ENCODE results near the gene FCAR. TPM values are rescaled to one million over a fixed set of nuclear protein-coding genes. Genes with fewer than 3 reads are reported as not detected.
"Not testable (repeated sequence)": the region's sequence is repeated elsewhere in the genome, so short reads cannot be mapped to it uniquely, and the experiment has no call there.

FCAR gene
- total RNA-seq (2014; rRNA removed; shearing (Covaris generic)): not detected in 2 replicates

DNA sequence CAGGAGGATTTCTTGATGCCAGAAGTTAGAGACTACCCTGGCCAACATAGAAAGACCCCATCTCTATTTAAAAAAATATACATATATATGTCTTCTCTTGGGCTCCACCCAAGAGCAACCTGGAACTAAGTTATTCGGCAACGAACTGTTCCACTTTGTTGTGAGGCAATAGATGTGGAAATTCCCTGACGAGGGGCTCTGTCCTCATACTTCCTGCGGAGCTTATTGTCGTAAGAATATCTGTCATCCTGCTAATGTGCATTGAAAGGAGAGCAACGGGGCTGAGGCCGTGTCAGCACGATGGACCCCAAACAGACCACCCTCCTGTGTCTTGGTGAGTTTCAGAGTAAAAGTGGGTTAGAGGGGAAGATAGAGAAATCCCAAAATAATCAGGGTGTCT is at the start of gene FCAR:
Gene FCAR, plus strand, starts transcription at position 246 of the 400 bp plus-strand sequence. Its CDS starts 55 bp downstream, at position 301.
- no peak for DNase-seq (ENCODE audit: low spot score)

DNA sequence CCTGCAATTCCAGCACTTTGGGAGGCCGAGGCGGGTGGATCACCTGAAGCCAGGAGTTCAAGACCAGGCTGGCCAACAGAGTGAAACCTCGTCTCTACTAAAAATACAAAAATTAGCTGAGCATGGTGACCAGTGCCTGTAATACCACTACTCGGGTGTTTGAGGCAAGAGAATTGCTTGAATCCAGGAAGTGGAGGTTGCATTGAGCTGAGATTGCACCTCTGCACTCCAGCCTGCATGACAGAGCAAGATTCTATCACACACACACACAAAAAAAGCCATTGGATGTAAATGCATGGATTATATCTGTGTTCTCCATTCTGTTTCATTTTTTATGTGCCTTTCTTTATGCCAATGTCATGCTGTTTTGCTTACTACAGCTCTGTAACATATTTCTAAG is 49.6 kb upstream of the FCAR start:
- not testable (repeated sequence) for DNase-seq (ENCODE audit: low spot score)

DNA sequence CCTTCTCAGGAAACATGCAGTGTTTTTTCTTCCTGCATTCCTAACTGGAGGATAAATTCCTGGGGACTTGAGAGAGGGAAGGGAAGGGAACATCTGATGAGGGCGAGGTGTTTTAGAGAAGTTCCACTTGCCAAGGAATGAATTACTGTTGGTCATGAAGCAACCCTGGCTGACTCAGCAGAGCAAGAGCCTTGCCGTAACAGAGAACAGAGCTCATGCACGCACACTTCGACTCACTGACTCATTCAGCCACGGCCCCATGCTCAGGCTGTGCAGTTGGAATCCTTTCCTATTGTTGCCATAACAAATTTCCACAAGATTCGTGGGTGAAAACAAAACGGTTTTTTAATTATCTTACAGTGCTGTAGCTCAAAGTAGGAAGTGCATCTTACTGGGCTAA is 48.7 kb upstream of the FCAR start:
- not testable (repeated sequence) for DNase-seq (ENCODE audit: low spot score)

DNA sequence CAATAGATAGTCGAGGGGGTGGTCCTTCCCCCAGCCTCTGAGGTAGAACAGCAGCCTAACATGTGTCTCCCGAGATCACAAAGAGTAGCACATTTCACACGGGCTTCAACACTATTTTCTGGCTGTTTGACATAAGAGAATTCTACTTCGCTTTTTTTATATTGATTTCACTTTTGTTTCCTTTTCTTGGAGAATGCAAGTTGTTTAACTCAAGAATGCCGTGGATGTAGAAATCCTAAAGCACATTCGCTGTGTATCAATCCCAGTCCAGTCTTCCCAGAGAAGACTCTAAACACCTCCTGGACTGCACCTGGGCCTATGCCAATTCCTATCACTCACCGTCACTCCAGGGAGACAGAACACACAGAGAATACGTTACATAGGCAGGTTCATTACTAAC is 46.0 kb upstream of the FCAR start:
- DNase-seq (ENCODE audit: low spot score): not testable (repeated sequence)

DNA sequence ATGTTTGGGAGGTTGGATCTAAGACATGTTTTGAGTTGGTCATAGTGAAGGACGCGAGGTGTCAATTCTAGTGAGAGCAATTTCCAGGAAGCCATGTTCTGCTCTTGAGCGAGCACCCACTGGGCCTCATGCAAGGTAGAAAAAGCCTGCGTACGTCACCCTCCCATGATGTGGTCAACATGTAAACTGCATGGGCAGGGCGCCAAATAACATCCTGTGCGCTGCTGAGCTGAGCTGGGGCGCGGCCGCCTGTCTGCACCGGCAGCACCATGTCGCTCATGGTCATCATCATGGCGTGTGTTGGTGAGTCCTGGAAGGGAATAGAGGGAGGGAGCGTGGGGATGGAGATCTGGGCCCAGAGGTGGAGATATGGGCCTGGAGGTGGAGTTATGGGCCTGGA is 41.5 kb upstream of the FCAR start, which contains the start of gene KIR2DS4:
Gene KIR2DS4, plus strand, starts transcription at position 181 of the 400 bp plus-strand sequence.
- DNase-seq (ENCODE audit: low spot score): not testable (repeated sequence)

DNA sequence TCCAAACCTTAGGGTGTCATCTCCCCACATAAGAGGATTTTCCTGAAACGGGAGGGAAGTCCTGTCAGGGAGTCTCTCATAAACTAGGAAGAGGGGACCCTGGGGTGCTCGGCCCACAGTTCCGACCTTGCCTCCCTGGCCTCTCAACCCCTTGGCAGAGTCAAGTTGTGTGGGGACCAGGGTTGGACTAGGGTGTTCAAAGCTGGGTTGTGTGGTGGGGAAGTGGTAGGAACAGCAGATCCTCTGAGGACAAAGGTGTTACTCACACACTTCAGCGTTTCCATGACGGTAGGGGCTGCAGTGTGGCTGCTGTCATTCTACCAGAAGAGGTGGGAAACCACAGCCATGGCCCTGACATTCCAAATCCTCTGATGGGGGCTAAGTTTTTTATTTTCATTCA is 38.9 kb upstream of the FCAR start:
- DNase-seq (ENCODE audit: low spot score): not testable (repeated sequence)

DNA sequence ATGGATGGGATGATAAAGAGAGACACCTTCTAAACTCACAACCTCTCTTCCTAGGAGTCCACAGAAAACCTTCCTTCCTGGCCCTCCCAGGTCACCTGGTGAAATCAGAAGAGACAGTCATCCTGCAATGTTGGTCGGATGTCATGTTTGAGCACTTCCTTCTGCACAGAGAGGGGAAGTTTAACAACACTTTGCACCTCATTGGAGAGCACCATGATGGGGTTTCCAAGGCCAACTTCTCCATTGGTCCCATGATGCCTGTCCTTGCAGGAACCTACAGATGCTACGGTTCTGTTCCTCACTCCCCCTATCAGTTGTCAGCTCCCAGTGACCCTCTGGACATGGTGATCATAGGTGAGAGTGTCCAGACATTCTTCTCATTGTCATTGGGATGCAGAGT is 36.5 kb upstream of the FCAR start:
- DNase-seq (ENCODE audit: low spot score): not testable (repeated sequence)

DNA sequence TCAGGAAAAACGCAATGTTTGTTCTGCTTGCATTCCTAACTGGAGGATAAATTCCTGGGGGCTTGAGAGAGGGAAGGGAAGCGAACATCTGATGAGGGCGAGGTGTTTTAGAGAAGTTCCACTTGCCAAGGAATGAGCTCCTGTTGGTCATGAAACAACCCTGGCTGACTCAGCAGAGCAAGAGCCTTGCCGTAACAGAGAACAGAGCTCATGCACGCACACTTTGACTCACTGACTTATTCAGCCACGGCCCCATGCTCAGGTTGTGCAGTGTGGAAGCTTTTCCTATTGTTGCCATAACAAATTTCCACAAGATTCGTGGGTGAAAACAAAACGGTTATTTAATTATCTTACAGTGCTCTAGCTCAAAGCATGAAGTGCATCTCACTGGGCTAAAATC is 30.9 kb upstream of the FCAR start:
- not testable (repeated sequence) for DNase-seq (ENCODE audit: low spot score)

DNA sequence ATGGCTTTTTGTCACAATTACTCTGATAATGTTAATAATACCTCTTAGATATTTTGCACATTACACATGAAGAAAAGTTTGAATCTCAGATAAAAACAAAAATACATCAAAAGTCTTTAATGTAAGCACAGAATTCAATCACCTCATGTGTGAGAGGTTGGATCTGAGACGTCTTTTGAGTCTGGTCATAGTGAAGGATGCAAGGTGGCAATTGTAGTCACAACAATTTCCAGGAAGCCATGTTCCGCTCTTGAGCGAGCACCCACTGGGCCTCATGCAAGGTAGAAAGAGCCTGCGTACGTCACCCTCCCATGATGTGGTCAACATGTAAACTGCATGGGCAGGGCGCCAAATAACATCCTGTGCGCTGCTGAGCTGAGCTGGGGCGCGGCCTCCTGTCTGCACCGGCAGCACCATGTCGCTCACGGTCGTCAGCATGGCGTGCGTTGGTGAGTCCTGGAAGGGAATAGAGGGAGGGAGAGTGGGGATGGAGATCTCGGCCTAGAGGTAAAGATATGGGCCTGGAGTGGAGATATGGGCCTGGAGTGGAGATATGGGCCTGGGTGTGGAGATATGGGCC is 23.9 kb upstream of the FCAR start, which contains the start of gene KIR3DL2:
Gene KIR3DL2, plus strand, starts transcription at position 383 of the 580 bp plus-strand sequence. Its CDS starts 33 bp downstream, at position 416.
- not testable (repeated sequence) for DNase-seq (ENCODE audit: low spot score)

DNA sequence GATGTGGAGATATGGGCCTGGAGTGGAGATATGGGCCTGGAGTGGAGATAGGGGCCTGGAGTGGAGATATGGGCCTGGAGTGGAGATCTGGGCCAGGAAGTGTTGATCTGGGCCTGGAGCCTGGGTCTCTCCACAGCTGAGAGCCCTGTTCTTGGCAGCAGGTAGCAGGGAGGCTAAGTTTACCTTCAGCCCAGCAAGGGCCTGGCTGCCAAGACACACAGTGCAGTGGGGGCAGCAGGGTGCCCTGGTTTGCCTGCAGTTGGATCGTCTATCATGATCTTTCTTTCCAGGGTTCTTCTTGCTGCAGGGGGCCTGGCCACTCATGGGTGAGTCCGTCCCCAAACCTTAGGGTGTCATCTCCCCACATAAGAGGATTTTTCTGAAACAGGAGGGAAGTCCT is 23.1 kb upstream of the FCAR start:
- no peak for DNase-seq (ENCODE audit: low spot score)

DNA sequence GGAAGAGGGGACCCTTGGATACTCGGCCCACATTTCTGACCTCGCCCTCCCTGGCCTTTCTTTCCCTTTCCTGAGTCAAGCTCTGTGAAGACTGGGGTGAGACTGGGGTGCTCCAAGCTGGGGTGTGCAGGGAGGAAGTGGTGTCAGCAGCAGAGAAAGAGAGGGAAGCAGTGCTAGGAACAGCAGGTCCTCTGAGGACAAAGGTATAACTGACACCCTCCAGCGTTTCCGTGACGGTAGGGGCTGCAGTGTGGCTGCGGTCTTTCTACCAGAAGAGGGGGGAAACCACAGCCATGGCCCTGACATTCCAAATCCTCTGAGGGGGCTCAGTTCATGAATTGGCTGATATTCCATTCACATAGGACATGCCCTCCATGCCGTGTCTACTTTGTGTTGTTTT is 22.7 kb upstream of the FCAR start:
- DNase-seq (ENCODE audit: low spot score): no peak

DNA sequence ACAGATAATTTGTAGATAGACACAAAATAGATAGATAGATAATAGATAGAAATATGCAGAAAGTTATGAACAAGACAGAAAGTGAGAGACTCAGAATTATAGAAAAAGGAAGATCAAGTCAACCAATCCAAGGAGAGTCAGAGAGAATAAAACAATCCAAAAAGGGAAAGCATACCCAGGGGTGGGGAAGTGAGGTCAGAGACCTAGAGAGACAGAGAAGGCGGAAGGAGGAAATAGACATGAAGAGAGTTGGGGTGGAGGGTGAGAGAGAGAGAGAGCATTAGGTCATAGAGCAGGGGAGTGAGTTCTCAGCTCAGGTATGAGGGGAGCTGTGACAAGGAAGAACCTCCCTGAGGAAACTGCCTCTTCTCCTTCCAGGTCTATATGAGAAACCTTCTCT is 18.8 kb upstream of the FCAR start:
- DNase-seq (ENCODE audit: low spot score): peak; percentile 3

DNA sequence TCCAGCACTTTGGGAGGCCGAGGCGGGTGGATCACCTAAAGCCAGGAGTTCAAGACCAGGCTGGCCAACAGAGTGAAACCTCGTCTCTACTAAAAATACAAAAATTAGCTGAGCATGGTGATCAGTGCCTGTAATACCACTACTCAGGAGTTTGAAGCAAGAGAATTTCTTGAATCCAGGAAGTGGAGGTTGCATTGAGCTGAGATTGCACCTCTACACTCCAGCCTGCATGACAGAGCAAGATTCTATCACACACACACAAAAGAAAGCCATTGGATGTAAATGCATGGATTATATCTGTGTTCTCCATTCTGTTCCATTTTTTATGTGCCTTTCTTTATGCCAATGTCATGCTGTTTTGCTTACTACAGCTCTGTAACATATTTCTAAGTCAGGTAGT is 15.6 kb upstream of the FCAR start:
- not testable (repeated sequence) for DNase-seq (ENCODE audit: low spot score)

DNA sequence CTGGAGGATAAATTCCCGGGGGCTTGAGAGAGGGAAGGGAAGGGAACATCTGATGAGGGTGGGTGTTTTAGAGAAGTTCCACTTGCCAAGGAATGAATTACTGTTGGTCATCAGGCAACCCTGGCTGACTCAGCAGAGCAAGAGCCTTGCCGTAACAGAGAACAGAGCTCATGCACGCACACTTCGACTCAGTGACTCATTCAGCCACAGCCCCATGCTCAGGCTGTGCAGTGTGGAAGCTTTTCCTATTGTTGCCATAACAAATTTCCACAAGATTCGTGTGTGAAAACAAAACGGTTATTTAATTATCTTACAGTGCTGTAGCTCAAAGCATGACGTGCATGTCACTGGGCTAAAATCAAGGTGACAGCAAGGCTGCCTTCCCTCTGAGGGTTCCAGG is 14.6 kb upstream of the FCAR start:
- DNase-seq (ENCODE audit: low spot score): peak; percentile 71

DNA sequence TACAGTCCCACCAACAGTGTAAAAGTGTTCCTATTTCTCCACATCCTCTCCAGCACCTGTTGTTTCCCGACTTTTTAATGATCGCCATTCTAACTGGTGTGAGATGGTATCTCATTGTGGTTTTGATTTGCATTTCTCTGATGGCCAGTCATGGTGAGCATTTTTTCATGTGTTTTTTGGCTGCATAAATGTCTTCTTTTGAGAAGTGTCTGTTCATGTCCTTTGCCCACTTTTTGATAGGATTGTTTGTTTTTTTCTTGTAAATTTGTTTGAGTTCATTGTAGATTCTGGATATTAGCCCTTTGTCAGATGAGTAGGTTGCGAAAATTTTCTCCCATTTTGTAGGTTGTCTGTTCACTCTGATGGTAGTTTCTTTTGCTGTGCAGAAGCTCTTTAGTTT is 10.6 kb upstream of the FCAR start:
- not testable (repeated sequence) for DNase-seq (ENCODE audit: low spot score)

DNA sequence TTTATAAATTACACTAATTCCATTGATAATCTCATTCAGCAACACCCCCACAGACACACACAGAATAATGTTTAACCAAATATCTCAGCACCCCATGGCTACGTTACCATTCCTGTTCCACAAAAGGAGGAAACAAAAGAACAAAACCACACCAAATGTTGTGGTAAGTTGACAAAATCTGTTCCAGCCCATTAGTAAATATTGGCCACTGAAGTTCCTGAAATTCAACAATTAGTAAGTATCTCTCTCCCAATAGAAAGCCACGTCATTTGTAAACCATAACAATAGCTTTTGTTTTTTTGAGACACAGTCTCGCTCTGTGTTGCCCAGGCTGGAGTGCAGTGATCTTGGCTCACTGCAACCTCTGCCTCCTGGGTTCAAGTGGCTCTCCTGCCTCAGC is 2.3 kb upstream of the FCAR start:
- no peak for DNase-seq (ENCODE audit: low spot score)

DNA sequence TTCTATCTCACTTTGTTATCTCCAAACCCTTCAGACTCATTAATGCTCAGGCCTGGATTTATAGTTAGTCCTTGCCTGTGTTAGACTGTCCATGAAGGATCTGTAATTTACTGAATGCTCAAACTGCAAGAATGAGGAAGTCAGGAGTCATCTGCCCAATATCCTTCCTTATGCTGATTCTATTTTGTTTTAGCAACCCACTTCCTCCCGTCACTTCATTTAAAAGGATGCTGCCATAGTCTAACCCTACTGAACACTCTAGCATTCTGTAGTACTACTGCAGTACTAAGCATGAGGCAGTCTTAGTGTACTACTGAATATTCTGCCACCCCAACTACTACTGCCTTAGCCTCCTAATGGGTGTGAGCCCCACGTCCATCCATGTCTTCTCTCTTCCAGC is 1.5 kb downstream of the FCAR start:
- no peak for DNase-seq (ENCODE audit: low spot score)

DNA sequence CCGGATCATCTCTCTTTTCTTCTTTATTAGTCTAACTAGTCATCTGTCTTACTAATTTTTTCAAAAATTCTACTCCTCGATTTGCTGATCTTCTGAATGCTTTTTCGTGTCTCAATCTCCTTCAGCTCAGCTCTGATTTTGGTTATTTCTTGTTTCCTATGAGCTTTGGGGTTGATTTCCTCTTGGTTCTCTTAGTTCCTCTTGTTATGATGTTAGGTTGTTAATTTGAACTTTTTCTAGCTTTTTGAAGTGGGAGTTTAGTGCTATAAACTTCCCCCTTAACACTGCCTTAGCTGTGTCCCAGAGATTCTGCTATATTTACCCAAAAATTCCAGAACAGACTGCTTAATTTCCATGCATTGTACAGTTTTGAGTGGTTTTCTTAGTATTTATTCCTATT is 3.4 kb downstream of the FCAR start:
- no peak for DNase-seq (ENCODE audit: low spot score)

DNA sequence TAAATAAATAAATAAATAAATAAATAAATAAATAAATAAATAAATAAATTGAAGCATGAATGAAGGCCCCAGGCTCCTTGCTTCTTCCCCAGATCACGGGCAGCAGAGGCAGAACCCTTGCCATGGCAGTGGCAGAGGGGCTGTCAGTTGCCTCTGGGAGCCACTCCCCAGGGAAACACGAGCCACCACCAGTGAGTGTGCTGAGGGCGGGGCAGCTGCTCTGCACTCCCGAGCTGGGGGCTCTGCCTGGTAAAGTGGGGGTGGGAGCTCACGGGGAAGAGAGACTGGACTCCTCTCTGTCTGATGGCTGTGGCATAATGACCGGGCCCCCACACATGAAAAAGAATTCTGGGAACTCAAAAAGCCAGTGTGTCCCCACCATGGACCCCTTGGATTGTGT is 7.8 kb downstream of the FCAR start:
- DNase-seq (ENCODE audit: low spot score): no peak

DNA sequence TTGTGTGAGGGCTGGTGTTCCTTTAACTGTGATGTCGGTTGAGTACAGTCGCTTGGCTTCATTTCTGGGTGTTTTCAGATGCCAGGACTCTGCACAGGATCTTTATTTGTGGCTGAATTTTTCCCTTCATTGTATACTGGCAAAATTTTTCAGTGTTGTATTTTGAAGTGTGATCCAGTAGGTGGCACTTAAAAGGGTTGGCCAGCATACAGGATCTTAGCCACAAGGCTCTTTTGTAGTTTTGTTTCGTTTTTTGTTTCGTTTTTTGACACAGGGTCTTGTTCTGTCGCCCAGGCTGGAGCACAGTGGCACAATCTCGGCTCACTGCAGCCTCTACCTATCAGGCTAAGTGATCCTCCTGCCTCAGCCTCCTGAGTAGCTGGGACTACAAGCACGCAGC is 8.7 kb downstream of the FCAR start:
- DNase-seq (ENCODE audit: low spot score): peak; percentile 77

DNA sequence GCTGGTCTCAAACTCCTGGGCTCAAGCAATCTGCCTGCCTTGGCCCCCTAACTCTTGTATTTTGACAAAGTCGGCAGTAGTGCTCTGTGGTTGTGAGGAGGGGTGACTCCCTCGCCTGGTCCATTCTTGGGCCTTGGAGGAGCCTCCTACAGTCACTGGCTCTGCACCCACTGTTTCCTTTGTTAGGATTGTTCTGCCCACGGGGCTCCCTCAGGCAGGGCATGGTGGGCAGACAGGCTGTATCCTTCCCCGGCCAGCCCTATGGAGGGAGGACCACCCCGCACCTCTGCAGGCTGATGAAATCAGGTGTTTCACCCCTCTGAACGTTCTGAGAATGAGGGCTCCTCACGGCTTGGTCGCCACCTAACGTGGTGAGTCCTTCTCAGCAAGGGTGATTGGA is 9.2 kb downstream of the FCAR start:
- no peak for DNase-seq (ENCODE audit: low spot score)

DNA sequence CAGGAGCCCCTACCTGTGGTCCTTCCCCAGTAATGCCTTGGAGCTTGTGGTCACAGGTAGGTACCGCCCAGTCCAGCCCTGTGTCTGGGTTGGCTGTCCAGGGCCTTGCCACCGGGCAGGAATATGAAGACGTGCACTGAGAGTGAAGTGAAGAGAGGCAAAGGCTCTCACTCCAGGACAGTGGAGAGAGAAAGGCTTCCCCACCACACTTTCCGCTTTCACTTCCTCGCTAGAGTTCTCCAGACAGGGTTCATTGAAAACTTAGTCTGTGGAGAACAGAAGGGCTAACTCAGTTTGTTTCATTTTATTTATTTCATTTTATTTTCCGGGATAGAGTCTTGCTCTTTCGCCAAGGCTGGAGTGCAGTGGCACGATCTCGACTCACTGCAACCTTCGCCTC is 14.2 kb downstream of the FCAR start:
- no peak for DNase-seq (ENCODE audit: low spot score)

DNA sequence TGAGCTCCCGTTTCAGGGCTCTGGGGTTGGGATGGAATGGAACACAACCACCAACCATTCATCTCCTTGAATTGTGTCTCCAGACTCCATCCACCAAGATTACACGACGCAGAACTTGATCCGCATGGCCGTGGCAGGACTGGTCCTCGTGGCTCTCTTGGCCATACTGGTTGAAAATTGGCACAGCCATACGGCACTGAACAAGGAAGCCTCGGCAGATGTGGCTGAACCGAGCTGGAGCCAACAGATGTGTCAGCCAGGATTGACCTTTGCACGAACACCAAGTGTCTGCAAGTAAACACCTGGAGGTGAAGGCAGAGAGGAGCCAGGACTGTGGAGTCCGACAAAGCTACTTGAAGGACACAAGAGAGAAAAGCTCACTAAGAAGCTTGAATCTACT is 15.5 kb downstream of the FCAR start:
- DNase-seq (ENCODE audit: low spot score): no peak

DNA sequence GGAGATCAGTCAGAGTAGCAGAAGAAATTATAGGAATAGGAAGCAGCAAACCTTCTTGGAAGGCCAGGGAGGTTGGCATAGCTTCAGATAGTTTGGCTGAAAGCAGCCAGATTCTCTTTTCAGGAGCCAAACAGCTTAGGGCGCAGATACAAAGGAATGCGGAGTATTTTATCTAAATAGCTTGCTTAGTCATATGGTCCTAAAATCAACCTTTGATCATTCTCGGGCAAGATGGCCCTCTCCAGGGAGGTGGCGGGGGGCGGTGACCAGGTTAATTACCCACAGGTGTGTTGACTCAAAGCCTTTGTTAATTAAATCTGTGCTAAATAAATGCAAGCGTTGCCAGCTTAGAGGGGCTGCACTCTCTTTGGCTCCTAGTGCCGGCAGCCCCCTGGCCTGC is 19.4 kb downstream of the FCAR start:
- no peak for DNase-seq (ENCODE audit: low spot score)

Measured in H4 (cell line).